ENCODE results near the gene CDKN2B-AS1. TPM values are rescaled to one million over a fixed set of nuclear protein-coding genes. Genes with fewer than 3 reads are reported as not detected.

CDKN2B-AS1 gene
- total RNA-seq, 1 experiment from 2014 or later: 0.24 TPM

DNA sequence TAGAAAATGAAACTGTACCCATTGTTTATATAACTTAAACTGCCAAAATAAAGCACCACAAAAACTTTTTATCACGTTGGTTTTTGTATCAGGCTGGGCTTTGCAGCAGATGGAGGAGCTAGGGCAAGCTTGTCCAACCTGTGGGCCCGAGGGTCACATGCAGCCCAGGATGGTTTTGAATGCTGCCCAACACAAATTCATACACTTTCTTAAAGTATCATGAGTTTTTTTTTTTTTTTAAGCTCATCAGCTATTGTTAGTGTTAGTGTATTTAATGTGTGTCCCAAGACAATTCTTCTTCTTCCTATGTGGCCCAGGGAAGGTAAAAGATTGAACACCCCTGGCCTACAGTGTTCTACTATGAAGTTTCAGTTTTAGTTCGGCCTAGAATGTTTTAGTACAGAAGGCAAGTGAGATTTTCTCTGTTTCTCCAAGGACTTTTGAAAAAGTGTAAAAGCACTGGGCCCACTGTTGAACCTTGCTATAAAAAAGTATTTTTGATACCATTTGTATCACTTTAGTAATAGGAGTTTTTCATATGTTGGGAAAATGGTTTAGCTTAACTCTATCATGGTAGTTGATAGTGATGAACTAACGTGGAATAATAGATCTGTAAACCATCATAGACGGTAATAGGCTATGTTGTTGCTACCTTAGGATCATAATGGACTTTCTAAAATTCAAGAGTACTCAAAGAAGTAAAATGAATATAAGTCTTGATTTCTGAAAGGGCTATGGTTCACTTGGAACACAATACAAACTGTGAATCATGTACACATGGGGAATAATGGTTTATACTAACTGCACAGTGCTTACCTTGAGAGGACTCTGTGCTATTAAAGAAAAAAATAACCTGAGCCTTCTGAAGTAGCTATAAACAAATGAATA is 3.3 kb upstream of the CDKN2B-AS1 start (continued):
- TF ChIP-seq, protein P1, sequence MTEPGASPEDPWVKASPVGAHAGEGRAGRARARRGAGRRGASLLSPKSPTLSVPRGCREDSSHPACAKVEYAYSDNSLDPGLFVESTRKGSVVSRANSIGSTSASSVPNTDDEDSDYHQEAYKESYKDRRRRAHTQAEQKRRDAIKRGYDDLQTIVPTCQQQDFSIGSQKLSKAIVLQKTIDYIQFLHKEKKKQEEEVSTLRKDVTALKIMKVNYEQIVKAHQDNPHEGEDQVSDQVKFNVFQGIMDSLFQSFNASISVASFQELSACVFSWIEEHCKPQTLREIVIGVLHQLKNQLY (CRISPR knock-in tag; IDR thresholded peaks at IDR 0.05): no peak
- TF ChIP-seq NR2C2 (CRISPR knock-in tag; IDR thresholded peaks at IDR 0.05): no peak
- no peak for TF ChIP-seq RELA (CRISPR knock-in tag; IDR thresholded peaks at IDR 0.05; ENCODE audit: borderline replicate concordance)

DNA sequence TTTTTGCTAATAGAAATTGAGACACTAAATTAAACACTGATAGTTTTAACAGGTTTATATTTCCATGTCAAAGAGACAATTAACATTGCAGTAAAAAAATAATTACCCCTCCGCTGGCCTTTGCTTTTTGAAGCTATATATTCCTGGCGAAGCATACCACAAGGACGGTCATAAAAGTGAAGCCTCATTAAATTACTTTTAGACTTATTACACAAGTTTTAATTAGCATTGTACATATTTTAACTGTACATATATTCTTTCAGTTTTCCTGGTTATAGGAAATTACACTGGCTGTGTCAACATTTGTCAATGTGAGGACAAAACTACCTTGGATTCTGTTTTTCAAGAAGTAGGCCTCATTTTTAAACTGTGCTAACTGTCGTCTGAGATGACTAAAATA is 1.6 kb upstream of the CDKN2B-AS1 start:
- ChIA-PET POLR2A (interaction anchor here (1.4 kb wide), 1 partner anchor 10 kb away, joined by 5 read pairs; no protein-coding TSS in a partner anchor), CTCF (interaction anchor here (4.3 kb wide), 1 partner anchor 16 kb away, joined by 42 read pairs; the partner anchor contains the start of gene CDKN2B)
- DNase-seq (ENCODE audit: low spot score): no peak
- Mint-ChIP-seq H3K27ac (no peak overlapping the region), H3K27me3 (ENCODE audit: low read depth) (peaks cover 98% of the 10 kb centered on the region), H3K4me1 (peaks cover 49% of the 10 kb centered on the region), H3K9me3 (no peaks in the 10 kb centered on the region), H3K4me3 (peak overlapping the region; percentile 60), H3K36me3 (no peaks in the 10 kb centered on the region)
- TF ChIP-seq PRRX2 (CRISPR knock-in tag; IDR thresholded peaks at IDR 0.05): no peak
- TF ChIP-seq JUN (CRISPR knock-in tag; IDR thresholded peaks at IDR 0.05): no peak
- TF ChIP-seq, protein P2, sequence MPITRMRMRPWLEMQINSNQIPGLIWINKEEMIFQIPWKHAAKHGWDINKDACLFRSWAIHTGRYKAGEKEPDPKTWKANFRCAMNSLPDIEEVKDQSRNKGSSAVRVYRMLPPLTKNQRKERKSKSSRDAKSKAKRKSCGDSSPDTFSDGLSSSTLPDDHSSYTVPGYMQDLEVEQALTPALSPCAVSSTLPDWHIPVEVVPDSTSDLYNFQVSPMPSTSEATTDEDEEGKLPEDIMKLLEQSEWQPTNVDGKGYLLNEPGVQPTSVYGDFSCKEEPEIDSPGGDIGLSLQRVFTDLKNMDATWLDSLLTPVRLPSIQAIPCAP (CRISPR knock-in tag; IDR thresholded peaks at IDR 0.05): no peak
- no peak for TF ChIP-seq KAT7 (CRISPR knock-in tag; IDR thresholded peaks at IDR 0.05; ENCODE audit: borderline replicate concordance)
- no peak for TF ChIP-seq TCF7 (CRISPR knock-in tag; IDR thresholded peaks at IDR 0.05; ENCODE audit: low read depth)
- no peak for TF ChIP-seq MYBL2 (CRISPR knock-in tag; IDR thresholded peaks at IDR 0.05)
- TF ChIP-seq, protein P3, sequence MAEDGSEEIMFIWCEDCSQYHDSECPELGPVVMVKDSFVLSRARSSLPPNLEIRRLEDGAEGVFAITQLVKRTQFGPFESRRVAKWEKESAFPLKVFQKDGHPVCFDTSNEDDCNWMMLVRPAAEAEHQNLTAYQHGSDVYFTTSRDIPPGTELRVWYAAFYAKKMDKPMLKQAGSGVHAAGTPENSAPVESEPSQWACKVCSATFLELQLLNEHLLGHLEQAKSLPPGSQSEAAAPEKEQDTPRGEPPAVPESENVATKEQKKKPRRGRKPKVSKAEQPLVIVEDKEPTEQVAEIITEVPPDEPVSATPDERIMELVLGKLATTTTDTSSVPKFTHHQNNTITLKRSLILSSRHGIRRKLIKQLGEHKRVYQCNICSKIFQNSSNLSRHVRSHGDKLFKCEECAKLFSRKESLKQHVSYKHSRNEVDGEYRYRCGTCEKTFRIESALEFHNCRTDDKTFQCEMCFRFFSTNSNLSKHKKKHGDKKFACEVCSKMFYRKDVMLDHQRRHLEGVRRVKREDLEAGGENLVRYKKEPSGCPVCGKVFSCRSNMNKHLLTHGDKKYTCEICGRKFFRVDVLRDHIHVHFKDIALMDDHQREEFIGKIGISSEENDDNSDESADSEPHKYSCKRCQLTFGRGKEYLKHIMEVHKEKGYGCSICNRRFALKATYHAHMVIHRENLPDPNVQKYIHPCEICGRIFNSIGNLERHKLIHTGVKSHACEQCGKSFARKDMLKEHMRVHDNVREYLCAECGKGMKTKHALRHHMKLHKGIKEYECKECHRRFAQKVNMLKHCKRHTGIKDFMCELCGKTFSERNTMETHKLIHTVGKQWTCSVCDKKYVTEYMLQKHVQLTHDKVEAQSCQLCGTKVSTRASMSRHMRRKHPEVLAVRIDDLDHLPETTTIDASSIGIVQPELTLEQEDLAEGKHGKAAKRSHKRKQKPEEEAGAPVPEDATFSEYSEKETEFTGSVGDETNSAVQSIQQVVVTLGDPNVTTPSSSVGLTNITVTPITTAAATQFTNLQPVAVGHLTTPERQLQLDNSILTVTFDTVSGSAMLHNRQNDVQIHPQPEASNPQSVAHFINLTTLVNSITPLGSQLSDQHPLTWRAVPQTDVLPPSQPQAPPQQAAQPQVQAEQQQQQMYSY (CRISPR knock-in tag; IDR thresholded peaks at IDR 0.05): no peak
- TF ChIP-seq GTF2I (CRISPR knock-in tag; conservative IDR thresholded peaks at IDR 0.05): no peak
- TF ChIP-seq TEAD4 (CRISPR knock-in tag; IDR thresholded peaks at IDR 0.05): no peak
- ATAC-seq: no peak

DNA sequence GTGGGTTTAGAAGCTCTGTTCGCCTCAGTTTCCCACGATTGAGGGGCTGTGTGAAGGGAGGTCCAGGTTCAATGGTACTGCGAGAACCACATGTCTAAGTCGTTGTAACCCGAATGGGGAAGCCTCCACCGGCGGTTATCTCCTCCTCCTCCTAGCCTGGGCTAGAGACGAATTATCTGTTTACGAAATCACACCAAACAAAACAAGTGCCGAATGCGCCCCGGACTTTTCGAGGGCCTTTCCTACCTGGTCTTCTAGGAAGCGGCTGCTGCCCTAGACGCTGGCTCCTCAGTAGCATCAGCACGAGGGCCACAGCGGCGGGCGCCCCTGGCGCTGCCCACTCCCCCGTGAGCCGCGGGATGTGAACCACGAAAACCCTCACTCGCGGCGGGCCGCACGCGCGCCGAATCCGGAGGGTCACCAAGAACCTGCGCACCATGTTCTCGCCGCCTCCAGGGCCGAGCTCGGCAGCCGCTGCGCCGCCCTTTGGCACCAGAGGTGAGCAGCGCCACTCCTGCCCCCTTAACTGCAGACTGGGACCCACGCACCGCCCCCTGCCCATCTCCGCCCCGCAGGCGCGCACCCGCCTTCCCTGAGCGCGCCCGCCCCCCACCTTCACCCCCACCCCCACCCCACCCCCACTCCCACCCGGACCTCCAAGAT is 567 bp upstream of the CDKN2B-AS1 start, which contains the start of gene CDKN2A:
CDKN2A (minus strand) TSS at position 500 of the 663 bp plus-strand sequence.
- H3K27ac Mint-ChIP-seq: no peak within 1 kb of the TSS
- TF ChIP-seq JUN (CRISPR knock-in tag; IDR thresholded peaks at IDR 0.05): 0 out of 2 replicates have a peak, but pooled peaks have one; percentile 39
- TF ChIP-seq NR2C2 (CRISPR knock-in tag; IDR thresholded peaks at IDR 0.05): no peak
- no peak for TF ChIP-seq KAT7 (CRISPR knock-in tag; IDR thresholded peaks at IDR 0.05; ENCODE audit: borderline replicate concordance)
- TF ChIP-seq EMX1 (CRISPR knock-in tag; IDR thresholded peaks at IDR 0.05): no peak
- H3K9me3 Mint-ChIP-seq: no peaks in the 10 kb centered on the region
- ATAC-seq: peak; percentile 13; the same call in 1 of the 2 replicates
- ChIA-PET CTCF (interaction anchor here (1.0 to 4.3 kb wide), 4 partner anchors 9 to 23 kb away, joined by 3 to 42 read pairs (median 4); partner anchors contain the start of gene CDKN2B), POLR2A (interaction anchor here (1.4 kb wide), 1 partner anchor 9 kb away, joined by 5 read pairs; no protein-coding TSS in a partner anchor)
- H3K4me1 Mint-ChIP-seq: peaks cover 50% of the 10 kb centered on the region
- no peaks in the 10 kb centered on the region for H3K36me3 Mint-ChIP-seq
- peaks cover 97% of the 10 kb centered on the region for H3K27me3 Mint-ChIP-seq (ENCODE audit: low read depth)
- peak; percentile 50 for DNase-seq (ENCODE audit: low spot score)
- peak within 1 kb of the TSS; percentile 63 for H3K4me3 Mint-ChIP-seq
